ENCODE measurements around the gene CAV2.
A peak's percentile ranks its signal among the peaks of the same experiment; 100 is the strongest.

The CAV2 gene

DNA sequence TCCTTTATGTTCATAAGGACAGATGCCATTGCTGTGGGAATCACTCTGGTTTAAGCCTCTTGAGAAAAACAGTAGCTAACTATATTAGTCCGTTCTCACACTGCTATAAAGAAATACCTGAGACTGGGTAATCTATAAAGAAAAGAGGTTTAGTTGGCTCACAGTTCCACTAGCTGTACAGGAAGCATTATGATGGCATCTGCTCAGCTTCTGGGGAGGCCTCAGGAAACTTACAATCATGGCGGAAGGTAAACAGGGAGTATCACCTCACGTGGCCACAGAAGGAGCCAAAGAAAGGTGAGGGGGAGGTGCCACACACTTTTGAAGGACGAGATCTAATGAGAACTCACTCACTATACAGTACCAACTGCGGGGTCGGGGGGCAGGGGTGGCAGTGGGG lies 2.9 kb upstream of the CAV2 start:
- DNase-seq: no peak

DNA sequence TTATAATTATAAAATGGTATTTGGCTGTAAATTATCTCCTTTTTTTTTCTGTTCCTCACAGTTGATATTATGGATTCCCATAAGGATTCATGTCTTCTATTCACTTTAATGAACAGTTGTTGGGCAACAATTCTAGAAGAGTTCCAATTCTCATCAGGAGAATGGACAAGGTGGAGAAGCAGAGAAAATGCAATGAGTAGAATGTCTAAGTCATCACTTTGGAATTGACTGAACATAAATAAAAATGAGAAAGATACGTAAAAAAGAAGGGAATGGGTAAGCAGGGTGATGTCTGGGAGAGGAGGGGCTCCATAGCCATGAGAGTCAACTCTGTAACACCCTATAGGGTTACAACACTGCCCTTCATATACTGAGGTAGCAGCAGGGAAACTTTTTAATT lies 1.8 kb upstream of the CAV2 start:
- DNase-seq: no peak

DNA sequence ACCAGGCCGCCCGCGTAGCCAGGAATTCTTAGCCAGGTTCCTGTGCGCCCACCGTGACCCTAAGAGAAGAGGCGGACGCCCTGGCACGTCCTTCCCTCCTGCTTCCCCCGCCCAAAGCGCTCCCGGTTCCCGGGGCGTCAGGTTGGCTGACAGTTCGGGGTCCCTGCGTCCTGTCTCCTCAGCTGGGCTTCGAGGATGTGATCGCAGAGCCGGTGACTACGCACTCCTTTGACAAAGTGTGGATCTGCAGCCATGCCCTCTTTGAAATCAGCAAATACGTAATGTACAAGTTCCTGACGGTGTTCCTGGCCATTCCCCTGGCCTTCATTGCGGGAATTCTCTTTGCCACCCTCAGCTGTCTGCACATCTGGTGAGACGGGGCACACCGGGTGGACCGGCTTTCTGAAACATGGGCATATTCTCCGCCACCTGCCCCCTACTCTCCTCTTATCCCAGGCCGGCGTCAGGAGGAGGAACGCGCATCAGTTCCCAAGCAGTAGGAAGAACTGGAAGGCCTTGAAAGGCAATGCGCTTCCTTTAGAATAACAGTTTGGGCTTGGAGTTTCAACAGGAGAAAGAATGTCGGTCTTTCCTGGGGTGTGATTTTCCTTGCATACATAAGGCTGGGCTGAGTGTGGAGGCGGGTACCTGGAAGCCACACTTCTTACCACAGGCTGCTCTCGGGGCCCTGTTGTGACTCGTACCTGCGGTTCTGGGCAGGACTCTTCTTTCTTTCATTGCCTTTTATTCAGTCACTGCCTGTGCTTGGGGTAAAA lies 728 bp downstream of the CAV2 start:
- DNase-seq: no peak

DNA sequence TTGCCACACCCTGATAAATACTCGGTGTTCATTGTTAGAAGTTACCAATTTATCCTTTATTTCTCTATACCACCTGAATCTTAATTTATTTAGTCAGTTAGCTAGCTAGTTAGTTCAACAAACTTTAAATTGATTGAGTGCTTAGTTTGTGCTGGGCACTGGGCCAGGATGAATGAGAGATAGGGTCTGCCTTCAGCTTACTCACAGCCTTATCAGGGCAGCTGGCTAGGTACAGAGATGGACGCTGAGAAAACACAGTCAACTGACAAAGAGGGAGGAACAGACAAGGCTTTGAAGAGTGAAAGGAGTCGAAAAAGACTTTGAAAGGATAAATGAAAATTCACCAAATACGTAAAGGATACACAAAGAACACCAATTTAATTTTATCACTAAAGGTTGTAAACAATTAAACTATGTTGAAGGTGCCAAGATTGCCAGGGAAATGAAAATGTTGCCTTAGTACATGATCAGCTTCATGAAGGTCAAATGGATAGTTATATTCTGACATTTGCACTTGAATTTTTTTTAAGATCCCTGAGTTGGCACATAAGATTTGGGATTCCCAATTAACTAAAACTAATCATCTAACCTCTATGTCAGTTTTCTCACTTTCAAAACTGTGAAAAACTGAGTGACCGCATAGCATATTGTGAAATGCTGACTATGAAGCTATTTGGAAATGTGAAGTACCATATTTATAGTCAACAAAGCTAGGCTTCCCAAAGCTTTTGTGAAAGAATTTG lies 2.1 kb downstream of the CAV2 start:
- no peak for DNase-seq

DNA sequence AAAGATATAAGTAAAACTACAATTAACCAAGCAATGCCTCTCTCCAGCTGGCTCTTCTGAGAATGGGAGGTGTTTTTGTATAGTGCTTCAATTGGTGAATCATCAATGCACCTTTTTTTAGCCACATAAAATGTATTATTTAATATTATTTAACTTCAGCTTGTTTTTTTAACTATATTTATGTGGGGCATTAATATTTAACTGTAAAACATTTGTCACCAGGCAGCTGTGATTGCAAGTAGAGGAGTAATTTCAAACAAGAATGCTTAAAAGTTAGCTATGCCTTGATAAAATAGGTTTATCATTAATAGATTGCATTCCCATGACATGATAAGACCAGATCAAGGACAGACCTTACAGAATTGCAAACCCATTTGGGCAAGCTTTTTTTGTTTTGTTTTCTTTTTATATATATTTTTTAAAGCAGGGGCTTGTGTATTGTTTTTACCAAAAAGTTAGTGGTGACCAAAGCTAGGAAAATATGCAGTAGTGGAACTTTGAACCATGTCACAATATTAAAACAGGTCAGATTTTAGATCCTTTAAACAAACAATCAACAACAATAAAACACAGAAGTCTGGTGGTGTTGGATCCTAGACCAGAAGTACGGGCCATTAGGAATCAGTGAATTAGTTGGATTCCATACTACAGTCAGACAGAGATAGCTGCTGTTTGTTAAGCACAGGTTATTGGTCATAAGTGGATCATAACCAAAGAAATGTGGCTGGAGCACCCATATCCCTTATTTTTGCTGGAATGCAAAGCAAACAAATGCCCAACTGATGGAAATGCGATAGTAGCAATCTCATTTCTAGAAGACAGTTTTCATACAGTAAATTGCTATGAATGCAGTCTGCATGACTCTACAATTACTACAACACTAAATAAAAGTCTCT lies 2.9 kb downstream of the CAV2 start:
- DNase-seq: no peak

DNA sequence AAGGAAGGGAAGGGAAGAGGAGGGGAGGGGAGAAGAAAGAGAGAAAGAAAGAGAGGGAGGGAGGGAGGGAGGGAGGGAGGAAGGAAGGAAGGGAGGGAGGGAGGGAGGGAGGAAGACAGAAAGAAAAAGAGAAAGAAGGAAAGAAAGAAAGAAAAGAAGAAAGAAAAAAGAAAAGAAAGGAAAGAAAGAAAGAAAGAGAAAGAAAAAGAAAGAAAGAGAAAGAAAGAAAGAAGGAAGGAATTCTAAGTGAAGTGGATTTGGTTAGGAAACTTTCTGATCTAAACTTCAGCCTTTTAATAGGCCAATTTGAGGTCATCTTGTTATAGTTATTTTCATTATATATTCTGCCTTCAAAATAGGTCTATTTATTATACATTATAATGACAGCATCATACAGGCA lies 4.3 kb downstream of the CAV2 start:
- DNase-seq: no peak

DNA sequence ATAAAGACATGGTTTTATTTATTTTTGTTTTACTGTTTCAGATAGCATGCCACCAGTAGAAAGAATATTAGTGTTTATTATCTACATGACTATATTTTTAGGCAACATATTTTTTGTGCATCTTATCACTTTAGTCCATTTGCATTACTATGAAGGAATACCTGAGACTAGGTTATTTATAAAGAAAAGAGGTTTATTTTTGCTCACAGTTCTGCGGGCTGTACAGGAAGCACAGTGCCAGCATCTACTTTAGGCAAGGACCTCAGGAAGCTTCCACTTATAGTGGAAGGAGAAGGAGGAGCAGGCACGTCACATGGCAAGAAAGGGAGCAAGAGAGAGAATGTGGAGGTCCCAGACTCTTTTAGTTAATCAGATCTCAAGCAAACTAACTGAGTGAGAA lies 5.7 kb downstream of the CAV2 start:
- DNase-seq: no peak

DNA sequence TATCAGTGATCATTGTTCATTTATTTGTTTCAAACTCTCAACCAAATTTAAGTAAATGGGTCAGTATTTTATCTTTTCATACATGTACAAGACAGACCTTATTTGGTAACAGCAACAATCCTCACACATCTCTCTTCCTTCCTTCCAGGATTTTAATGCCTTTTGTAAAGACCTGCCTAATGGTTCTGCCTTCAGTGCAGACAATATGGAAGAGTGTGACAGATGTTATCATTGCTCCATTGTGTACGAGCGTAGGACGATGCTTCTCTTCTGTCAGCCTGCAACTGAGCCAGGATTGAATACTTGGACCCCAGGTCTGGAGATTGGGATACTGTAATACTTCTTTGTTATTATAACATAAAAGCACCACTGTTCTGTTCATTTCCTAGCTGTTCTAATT lies 6.3 kb downstream of the CAV2 start:
- no peak for DNase-seq

DNA sequence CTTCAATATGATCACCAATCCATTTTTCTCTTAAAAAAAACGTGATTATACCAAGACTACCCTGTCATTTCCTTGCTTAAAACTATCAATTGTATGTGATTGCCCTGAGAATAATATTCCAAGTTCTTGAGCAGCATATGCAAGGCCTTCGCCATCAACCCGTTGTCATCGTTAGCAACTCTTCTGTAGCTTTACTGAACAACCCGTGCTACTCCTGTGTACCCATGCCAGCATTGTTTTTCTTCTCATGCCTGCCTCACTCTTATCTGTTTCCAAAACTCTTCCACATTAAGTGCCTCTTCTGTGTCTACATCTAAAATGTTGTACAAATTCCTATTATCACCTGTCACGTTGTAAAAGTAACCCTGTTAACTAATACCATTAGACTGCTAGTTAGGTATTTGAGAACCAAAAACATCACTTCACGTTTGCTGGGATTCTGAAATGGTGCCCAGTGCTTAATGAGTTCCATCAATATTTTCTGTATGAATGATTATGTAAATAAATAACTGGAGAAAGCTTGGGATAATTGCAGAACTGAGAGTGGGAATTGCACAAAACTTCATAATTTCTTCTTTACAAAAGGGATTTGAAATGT lies 10.5 kb downstream of the CAV2 start:
- no peak for DNase-seq

DNA sequence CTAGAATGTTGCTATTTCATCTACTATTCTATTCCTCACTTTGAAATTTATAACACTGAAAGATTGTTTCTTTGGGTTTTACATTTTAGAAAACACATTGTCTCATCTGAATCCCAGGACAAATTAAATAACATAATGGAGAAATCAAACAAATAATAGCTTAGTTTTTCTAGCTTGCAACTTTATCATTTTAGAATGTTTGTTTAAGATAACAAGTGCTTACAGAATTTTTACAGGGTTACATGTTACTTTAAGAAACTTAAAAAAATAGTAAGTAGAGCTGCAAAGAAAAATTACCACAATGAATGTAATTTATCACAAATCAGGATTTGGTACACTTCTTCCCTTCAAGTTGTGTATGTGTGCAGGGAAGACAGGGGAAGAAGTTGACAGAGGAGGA lies 11.3 kb downstream of the CAV2 start:
- no peak for DNase-seq

DNA sequence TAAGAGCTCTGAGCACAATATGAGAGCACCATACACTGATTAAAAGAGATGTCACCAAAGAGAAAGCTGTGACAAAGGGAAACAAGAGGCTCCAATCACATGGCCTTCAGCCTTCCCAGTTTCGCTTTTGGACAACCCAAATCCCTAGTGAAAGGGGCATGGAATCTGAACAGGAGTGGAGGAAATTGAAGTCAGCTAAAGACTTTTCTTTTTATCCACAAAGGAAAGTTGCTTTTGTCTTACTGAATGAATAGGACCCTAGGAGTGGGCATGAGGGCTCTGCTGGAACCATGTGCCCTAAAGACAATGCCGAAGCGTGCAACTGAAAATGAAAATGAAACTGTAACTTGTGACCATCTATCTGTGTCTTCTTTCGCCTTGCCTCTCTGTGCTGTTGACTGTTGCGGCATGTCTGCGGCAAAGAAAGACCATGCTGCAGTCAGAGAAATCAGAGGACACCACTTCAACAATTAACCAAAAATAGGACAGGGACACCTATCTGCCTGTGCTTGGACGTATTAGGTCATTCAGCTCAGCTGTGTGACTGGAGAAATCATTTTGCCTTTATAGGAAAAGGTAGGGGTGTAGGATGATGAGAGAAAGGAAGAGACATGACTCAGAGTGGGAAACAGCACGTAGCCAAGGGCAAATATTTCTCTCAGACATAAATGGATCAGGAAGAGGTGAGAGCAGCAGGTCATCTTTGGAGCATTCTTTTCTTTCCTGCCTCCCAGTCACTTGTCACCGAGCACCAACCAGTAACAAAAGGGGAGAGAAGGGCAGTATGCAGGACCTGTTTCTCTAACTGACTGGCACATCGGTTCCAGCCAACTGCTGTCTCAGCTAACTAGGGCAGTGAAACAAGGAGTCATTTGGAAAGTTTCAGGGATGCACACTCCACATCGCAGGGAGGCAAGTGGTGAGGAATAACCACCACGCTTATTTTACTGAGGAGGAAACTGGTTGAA lies 12.3 kb downstream of the CAV2 start:
- DNase-seq: peak; percentile 44

DNA sequence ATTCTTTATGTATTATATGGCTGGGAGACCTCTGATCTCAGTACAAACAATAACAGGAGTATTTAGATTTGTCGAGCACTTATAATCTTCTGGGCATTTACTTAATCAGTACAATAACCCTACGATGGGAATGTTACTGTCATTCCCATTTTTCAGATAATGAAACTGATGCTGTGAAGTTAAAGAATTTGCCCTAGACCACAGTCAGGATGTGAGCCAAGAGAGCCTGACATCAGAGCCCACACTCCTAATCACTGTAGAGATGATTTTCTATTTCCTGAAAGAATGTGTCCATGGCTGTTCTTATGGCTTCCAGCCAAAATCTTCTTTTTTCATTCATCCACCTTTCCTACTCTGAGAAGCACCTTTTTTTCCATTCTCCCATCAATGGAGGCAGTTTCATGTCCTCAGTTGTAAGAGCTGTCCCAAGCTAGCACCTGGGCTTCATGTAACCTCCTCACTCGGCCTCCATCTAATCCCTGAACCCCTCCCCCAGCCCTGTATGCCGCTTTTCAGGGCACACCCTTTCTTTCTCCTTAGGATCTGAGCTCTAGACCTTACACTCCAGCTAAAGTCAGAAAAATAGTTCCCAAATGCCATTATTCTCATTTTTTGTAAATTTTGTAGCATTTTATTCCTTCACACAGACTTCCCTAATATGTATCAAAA lies 13.1 kb downstream of the CAV2 start:
- DNase-seq: no peak

DNA sequence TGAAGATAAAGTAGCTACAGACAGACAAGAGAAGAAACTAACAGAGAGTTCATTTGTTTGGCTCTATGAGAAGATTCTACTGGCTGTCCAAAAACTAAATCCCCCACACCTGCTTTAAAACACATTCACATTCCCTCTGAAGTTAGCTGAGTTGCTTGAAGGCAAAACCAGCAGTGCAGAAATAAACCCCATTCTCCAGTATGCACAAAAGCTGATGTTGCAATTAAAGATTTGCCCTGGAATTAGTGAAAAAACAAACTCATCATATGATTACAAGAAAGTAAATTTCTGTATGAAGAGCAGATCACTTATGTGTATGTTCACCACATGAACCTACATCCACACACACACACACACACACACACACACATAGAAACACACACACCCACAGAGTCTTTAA lies 16.0 kb downstream of the CAV2 start:
- DNase-seq: no peak

DNA sequence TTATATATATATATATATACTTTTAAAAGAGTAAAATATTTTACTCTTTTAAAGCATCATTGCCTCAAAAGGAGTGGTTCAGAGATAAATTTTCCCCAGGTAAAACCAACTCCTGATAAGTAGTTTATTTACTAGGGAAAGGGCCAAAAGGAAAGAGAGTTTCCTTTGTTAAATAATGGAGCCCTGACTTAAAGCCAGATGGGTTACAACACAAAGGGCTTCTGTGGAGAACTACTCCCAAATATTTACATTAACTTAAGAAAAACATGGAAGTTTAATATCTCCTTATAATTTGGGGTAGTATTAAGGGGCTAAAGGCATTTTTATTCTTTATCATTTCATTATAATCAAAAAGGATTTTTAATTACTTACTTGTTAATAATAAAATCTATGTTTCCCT lies 16.8 kb downstream of the CAV2 start:
- no peak for DNase-seq

DNA sequence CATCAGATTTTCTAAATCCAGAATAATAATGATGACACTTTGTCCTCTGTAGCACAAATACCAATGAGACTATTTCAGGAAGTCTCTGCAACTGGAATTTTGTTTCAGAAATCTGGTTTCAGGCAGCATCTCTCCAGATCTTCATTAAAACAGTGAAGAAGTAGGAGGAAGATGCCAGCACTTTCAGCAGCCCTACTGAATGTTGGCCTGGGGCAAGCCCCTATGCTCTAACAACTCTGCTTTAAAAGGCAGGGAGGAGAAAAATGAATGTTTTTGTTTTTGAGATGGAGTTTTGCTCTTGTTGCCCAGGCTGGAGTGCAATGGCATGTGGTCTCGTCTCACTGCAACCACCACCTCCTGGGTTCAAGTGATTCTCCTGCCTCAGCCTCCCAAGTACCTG lies 18.1 kb downstream of the CAV2 start:
- DNase-seq: no peak

DNA sequence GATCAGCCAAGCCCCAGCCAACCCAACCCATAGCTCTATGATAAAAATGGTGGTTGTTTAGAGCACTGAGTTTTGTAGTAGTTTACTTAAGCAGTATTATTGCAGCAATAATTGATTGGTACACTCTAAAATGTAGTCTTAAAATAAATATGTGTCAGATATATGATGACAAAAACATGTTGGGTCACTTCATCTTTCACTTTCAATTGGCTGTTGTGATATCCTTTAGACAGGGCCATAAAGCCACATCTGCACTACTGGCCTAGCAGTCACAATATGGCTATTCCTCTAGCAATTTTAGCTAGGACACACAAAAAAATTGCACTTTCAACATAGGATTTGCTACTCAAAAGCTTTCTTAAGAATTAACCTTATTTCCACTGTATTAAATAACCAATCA lies 19.4 kb downstream of the CAV2 start:
- DNase-seq: no peak

DNA sequence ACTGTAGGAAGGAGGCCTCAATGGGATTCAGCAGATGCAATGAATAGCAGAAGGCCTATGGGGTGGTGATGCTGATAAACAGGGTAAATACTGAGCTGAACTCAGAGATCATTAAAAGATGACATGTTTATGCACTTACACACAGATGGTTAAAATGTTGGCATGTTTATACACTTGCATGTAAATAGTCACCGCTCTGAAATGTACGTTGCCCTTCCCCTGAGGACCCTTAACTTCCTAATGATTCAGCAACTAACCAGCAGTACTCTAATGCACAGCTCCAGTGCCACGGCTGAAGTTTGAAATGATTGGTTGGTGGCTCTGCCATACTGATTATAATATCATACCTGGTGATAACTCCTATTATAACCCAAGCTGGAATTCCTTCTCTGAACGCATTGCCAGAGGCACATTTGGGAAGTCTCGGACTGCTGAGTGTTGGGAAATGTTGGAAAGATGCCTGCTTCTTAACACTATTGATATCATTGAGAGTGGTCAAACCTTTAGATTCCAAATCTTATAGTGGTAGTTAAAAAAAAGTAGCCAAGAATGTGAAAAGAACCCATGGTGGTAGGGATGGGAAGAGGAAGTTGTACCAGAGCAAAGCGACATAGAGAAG lies 21.6 kb downstream of the CAV2 start:
- no peak for DNase-seq

DNA sequence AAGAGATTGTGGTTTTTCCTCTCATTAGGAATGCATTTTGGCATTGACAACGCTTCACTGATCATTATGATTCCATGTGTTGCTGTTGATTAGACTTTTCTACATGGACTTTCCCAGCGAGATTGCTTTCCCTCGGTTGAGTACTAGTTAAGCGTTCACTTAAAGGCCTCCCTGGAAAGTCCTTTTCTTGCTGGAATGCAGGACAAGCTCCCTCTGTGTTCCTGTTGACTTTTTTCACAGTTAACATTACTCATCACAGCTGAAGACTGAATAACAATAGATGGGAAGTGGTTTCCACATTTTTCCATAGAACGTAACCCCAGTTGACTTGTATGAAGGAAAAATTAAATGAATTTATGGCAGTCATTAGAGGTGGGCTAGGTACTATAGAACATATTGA lies 22.7 kb downstream of the CAV2 start:
- DNase-seq: no peak

DNA sequence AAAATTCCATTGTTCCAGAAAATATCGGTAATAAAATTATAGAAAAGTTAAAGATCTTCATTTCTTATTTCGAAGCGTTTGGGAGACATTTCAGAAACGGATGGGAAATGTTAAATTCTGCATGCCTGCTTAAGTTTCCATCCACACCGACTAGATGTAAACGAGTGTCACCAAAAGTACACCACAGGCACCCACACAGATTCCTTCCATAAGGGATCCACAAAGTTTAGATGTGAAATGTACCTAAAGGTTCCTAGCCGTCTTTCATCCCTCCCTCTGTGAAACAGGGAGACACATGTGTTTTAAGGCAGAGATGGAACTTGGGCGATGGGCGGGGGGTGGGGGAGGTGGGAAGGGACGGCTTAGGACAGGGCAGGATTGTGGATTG lies 24.7 kb downstream of the CAV2 start:
- no peak for DNase-seq

DNA sequence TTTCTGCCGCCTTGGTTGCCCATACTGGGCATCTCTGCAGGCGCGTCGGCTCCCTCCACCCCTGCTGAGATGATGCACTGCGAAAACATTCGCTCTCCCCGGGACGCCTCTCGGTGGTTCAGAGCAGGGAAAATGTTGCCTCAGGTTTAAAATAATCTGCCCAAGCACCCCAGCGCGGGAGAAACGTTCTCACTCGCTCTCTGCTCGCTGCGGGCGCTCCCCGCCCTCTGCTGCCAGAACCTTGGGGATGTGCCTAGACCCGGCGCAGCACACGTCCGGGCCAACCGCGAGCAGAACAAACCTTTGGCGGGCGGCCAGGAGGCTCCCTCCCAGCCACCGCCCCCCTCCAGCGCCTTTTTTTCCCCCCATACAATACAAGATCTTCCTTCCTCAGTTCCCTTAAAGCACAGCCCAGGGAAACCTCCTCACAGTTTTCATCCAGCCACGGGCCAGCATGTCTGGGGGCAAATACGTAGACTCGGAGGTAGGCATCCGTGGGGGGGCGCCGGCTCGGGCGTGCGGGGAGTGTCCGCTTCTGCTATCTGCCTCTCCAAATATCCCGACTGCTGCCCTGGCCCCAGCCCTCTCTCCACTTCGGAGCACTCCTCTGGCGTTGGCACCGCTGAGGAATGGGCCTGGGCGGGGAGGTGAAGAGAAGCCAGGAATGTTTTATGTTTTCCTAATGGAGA lies 25.2 kb downstream of the CAV2 start, which contains the start of gene CAV1:
Gene CAV1 (plus strand): TSS at position 428 of the 689 bp plus-strand sequence. CDS start 27 bp downstream, at position 455.
- peak; percentile 5 for DNase-seq
